GM12872 (cell line): ENCODE data around the gene NKAIN4.
A peak's percentile ranks its signal among the peaks of the same experiment; 100 is the strongest.

Experiments used
- TF ChIP-seq, protein P1 (sequence below): IDR thresholded peaks from 3 replicates; pipeline ENCODE4 v1.5.1; 2011; ENCODE audit warnings: low read depth, mild to moderate bottlenecking, low read length, moderate library complexity; ENCODE audit not compliant: insufficient read depth

Gene NKAIN4

GRCh38 chr20:63235399-63235983, 18.8 kb downstream of the NKAIN4 start, which contains the start of gene BIRC7:
BIRC7 (plus strand) TSS chr20:63235905; CDS start chr20:63236097, 192 bp downstream.
- TF ChIP-seq, protein P1, sequence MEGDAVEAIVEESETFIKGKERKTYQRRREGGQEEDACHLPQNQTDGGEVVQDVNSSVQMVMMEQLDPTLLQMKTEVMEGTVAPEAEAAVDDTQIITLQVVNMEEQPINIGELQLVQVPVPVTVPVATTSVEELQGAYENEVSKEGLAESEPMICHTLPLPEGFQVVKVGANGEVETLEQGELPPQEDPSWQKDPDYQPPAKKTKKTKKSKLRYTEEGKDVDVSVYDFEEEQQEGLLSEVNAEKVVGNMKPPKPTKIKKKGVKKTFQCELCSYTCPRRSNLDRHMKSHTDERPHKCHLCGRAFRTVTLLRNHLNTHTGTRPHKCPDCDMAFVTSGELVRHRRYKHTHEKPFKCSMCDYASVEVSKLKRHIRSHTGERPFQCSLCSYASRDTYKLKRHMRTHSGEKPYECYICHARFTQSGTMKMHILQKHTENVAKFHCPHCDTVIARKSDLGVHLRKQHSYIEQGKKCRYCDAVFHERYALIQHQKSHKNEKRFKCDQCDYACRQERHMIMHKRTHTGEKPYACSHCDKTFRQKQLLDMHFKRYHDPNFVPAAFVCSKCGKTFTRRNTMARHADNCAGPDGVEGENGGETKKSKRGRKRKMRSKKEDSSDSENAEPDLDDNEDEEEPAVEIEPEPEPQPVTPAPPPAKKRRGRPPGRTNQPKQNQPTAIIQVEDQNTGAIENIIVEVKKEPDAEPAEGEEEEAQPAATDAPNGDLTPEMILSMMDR = no peak

DNA sequence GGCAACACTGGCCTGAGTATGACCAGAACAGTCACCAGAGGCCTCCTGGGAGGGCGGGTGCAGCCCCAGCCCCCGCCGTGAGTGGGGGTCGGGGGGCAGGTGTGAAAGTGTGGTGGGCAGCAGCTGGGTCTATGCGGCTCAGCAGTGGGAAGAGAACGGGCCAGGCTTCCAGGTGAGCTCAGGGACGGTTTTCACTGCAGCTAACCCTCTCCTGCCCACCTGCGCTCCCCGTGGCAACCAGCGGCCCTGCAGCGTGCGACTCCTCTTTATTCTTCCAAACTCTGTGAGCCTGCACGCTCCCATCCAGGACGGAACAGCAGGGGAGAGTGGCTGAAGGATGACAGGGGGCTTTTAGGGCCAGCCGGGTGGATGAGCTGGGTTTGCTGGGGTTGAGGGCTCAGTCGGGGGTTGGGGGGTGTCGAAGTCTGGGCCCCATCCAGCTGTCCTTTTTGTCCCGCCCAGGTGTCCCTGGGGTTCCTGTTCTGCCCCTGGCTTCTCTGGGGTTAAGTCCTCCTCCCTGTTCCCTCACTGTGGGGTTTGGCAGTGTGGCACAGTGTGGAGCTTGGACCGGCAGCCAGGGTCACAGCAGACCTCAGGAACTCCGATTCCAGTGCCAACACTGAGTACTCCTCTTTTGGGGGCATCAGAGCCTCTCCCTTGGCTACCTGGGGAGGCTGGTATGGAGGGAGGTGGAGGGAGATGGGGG, 19.4 kb downstream of the NKAIN4 start:
- TF ChIP-seq, protein P1 = peak; percentile 62

DNA sequence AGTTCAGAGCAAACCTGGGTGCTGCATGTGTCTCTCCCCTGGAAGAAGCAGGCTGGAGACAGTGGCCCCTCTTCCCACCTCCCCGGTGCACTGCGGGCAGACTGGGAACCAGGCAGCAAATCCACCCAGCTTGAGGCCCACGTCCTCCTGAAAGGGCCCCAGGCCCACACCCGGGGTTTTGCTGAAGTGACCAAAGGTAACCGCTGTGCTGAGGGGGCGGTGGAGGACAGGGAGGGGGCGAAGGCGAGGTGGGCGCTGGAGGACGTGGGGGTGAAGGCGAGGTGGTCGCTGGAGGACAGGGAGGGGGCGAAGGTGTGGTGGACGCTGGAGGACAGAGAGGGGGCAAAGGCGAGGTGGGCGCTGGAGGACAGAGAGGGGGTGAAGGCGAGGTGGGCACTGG, 20.3 kb downstream of the NKAIN4 start:
- TF ChIP-seq, protein P1 = no peak

GRCh38 chr20:63233061-63233344, 21.3 kb downstream of the NKAIN4 start:
- TF ChIP-seq, protein P1 = no peak

DNA sequence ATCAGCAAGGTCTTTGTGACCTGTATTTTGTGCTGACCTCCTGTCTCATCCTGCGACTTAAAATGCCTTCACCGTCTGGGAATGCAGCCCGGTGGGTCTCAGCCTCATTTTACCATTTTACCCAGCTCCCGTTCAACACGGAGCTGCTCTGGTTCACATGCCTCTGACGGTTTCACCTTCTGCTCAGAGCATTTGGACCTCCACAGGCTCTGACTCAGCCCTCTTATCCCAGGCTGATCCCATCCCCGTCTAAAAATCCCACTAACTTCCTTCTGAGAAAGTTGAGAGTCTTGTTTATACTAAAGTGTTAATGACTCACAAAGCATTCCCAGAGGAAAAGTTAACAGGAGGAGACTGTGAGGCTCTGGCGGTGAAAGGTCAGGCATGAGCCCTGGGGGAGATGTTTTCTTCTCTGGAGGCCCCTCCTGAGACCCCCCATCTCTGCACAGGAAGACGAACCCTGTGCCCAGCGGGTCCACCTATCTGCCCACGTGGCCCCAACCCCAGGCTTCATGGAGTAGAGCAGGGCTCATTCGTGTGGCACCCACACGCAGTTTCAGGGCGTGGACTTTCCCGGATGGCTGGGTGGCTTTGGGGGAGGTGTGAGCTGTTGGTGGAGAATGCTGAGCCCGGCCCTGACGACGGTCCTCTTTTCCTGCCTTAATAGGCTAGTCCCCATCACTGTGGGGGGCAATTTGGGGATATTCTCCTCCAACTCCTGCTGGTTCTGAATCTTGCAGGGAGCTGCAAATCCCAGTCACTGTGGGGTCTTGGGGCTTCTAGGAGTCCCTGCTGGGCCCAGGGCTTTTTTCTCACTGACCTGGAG, 21.8 kb downstream of the NKAIN4 start:
- TF ChIP-seq, protein P1 = no peak

GRCh38 chr20:63230800-63231268, 23.4 kb downstream of the NKAIN4 start:
- TF ChIP-seq, protein P1 = peak; percentile 42; the same call in 2 of the 3 replicates

- TF ChIP-seq, protein P1 = no peak
Observed at GRCh38 chr20:63228806-63229205, 25.5 kb downstream of the NKAIN4 start.
